GOT3 (cell line): ENCODE results near the gene TCF12.
"Not testable (repeated sequence)": the region's sequence is repeated elsewhere in the genome, so short reads cannot be mapped to it uniquely, and the experiment has no call there.

Experiments
- DNase-seq: peaks from one replicate; lab custom pipeline; 2025; ENCODE audit warnings: mixed read lengths; lab: John Stamatoyannopoulos, UW

TCF12 gene

GRCh38 chr15:57092252-57092651, 173.8 kb downstream of the TCF12 start:
- no peak for DNase-seq

GRCh38 chr15:57094321-57095257, 176.1 kb downstream of the TCF12 start:
- DNase-seq, result no peak

GRCh38 chr15:57095896-57096295, 177.5 kb downstream of the TCF12 start:
- no peak for DNase-seq

- no peak for DNase-seq
Measured at GRCh38 chr15:57097246-57097645, 178.8 kb downstream of the TCF12 start.

- not testable (repeated sequence) for DNase-seq
Measured at GRCh38 chr15:57097919-57098543, 179.6 kb downstream of the TCF12 start.

GRCh38 chr15:57098896-57099295, 180.5 kb downstream of the TCF12 start:
- DNase-seq, result no peak

- no peak for DNase-seq
Measured at GRCh38 chr15:57100136-57100539, 181.7 kb downstream of the TCF12 start.

- DNase-seq, result no peak
Measured at GRCh38 chr15:57102858-57103257, 184.4 kb downstream of the TCF12 start.

GRCh38 chr15:57108296-57108695, 189.9 kb downstream of the TCF12 start:
- no peak for DNase-seq

- no peak for DNase-seq
Measured at GRCh38 chr15:57109005-57109404, 190.6 kb downstream of the TCF12 start.

- no peak for DNase-seq
Measured at GRCh38 chr15:57111002-57111401, 192.6 kb downstream of the TCF12 start.

- DNase-seq, result no peak
Measured at GRCh38 chr15:57112178-57112577, 193.7 kb downstream of the TCF12 start.

- DNase-seq, result no peak
Measured at GRCh38 chr15:57114070-57114469, 195.6 kb downstream of the TCF12 start.

GRCh38 chr15:57118013-57118799, 199.8 kb downstream of the TCF12 start:
- DNase-seq, result no peak

GRCh38 chr15:57122080-57122840, 203.8 kb downstream of the TCF12 start:
- no peak for DNase-seq

- no peak for DNase-seq
Measured at GRCh38 chr15:57124036-57124435, 205.6 kb downstream of the TCF12 start.

GRCh38 chr15:57129064-57129463, 210.6 kb downstream of the TCF12 start:
- no peak for DNase-seq

- no peak for DNase-seq
Measured at GRCh38 chr15:57130956-57131355, 212.5 kb downstream of the TCF12 start.

GRCh38 chr15:57133127-57133968, 214.9 kb downstream of the TCF12 start:
- no peak for DNase-seq

- DNase-seq, result no peak
Measured at GRCh38 chr15:57134071-57134605, 215.7 kb downstream of the TCF12 start.

GRCh38 chr15:57134851-57135250, 216.4 kb downstream of the TCF12 start:
- no peak for DNase-seq
